GM19025 (cell line): ENCODE data around the gene IL3RA.
"Not testable (repeated sequence)": the region's sequence is repeated elsewhere in the genome, so short reads cannot be mapped to it uniquely, and the experiment has no call there.

Experiments
- ATAC-seq: cut with Tn5 transposase; IDR thresholded peaks from one replicate; pipeline ENCODE4 v1.9.1; 2021; ENCODE audit warnings: mild to moderate bottlenecking, low read depth, moderate library complexity; ENCODE audit not compliant: unreplicated experiment

The IL3RA gene

DNA sequence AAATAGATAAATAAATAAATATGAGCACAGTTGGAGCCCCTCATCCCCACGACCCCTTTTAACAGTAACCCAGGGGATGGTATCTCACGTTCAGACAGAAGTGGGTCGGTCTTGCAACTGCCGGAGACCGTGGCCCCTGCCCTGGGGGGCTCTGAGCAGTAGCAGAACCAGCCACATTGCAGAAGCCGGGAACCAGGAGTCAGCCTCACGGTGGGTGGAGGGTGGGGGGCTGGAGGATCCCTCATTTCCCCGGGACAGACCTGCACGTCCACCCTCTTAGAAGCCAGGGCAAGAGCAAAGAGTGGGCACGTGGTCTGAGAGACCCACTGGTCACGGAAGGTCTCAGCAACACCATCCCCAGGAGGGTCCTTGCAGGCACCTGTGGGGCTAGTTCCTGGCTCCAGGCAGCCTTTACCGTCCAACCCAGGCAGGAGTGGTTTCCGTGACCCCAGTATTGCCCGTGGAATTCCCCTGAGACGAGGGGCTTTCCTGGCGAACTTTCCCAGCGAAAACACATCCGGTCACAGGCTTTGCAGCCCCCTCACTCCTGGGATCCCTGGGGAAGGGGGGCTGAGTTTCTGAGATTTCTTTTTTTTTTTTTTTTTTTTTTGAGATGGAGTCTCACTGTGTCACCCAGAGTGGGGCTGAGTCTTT, 8.8 kb upstream of the IL3RA start:
- peak; percentile 45 for ATAC-seq

- ATAC-seq = no peak
Observed at GRCh38 chrX:1330605-1331004, 6.0 kb upstream of the IL3RA start.

- ATAC-seq = not testable (repeated sequence)
Observed at GRCh38 chrX:1332433-1332832, 4.2 kb upstream of the IL3RA start.

- ATAC-seq = no peak
Observed at GRCh38 chrX:1334854-1335253, 1.7 kb upstream of the IL3RA start.

GRCh38 chrX:1336948-1337779, 579 bp downstream of the IL3RA start:
- no peak for ATAC-seq

- no peak for ATAC-seq
Observed at GRCh38 chrX:1341545-1342184, 5.1 kb downstream of the IL3RA start.

DNA sequence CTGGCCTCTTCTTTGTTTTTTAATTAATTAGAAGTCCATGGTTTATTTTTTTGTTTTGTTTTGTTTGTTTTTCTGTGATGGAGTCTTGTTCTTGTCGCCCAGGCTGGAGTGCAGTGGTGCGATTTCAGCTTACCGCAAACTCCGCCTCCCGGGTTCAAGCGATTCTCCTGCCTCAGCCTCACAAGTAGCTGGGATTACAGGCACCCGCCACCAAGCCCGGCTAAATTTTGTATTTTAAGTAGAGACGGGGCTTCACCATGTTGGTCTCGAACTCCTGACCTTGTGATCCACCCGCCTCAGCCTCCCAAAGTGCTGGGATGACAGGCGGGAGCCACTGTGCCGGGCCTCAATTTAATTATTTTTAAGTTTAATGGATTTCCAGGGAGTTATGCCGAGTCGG, 13.0 kb downstream of the IL3RA start:
- not testable (repeated sequence) for ATAC-seq

- ATAC-seq = no peak
Observed at GRCh38 chrX:1351981-1352714, 15.6 kb downstream of the IL3RA start.

- no peak for ATAC-seq
Observed at GRCh38 chrX:1354036-1355019, 17.7 kb downstream of the IL3RA start.

DNA sequence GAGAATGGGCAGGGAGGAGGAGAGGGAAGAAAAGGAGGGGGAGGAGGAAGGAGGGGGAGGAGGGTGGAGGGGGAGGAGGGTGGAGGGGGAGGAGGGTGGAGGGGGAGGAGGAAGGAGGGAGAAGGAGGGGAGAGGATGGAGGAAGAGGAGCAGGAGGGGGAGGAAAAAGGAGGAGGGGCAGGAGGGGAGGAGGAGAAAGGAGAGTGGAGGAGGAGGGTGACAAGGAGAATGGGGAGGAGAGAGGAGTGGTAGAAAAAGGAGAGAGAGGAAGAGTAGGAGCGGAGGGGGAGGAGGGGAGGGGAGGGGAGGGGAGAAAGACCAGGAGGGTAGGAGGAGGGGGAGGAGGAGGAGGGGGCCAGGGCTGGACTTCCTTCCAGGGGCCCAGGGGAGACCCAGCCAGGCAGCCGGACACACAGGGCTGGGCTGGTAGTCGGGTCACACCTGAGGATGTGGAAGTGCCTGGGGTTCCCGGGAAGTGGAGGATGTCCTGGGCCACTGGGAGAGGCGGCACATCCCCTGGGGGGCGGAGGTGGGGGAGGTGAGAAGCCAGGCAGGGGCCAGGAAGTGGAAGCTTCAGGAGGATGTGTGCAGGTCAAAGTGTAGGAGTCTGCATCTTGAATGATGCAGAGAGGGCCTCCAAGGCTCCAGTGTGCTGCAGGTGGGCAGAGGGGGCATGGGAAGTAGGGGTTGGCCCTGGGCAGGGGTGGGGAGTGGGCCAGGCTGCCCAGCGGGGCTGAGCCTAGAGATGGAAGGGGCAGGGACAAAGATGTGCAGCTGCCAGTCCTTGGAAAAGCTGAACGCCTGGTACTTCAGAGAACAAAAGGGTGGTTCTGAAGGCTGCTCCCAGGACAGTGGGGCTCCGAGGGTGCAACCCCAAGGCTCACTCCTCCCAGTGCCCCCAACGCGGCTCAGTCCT, 18.8 kb downstream of the IL3RA start:
- no peak for ATAC-seq

DNA sequence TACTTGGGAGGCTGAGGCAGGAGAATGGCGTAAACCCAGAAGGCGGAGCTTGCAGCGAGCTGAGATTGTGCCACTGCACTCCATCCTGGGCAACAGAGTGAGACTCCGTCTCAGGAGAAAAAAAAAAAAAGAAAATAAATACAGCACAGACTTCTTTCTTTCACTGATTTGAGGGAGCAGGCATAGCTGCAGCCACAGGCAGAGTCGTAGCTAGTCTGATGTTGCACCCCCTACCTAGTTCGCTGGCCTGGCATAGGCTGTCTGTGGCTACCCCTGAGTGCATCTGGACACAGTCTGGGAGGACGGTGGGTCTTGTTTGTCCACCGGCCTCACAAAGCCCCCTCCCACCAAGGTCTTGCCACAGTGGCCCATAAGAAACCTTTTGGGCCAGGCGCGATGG, 21.4 kb downstream of the IL3RA start:
- ATAC-seq = no peak

DNA sequence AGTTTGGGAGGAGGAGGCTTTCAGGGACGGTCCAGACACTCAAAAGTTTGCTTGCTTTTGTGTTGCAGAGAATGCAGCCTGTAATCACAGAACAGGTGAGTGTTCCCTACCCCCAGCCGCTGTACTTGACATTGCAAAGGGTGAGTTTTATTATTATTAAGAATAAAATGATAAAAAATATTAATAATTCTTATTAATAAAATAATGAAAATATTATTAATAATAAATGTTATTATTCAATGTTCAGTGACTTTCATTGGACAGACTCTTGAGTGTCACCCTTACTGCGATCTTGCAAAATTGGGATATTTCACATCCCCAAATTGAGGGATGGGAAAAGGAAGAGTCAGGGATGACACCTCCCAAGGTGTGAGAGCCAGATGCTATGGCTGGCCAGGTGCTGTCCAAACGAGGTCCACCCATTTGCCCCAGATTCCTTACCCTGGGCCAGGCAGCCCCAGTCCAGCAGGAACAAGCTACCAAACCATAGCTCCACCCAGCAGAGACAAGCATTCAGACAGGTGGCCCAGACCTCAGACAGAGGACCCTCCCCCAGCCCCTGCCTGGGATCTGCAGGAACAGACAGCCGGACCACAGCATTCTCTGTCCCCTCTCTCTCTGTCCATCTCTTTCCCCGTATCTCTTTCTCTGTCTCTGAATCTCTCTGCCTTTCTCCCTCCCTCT, 22.4 kb downstream of the IL3RA start:
- ATAC-seq = no peak

DNA sequence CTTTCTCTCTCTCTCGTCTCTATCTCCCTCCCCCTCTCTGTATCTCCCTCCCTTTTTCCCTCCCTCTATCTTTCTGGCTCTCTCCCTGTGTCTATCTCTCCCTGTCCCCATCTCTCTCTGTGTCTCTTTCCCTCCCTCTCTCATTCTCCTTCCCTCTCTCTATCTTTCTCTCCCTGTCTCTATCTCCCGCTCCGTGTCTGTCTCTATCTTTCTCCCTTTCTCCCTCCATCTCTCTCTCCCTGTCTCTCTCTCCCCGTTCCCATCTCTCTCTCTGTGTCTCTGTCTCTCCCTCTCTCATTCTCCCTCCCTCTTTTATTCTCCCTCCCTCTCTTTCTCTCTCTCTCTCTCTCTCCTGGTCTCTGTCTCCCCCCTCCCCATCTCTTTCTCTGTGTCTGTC, 22.9 kb downstream of the IL3RA start:
- no peak for ATAC-seq

DNA sequence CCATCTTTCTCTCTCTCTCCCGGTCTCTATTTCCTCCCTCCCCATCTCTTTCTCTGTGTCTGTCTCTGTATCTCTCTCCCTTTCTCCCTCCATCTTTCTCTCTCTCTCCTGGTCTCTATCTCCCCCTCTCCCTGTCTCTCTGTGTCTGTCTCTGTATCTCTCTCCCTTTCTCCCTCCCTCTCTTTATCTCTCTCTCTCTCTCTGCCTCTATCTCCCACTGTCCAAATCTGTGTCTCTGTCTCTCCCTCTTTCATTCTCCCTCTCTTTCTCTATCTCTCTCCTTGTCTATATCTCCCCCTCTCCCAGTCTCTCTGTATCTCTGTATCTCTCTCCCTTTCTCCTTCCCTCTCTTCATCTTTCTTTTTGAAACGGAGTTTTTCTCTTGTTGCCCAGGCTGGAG, 23.6 kb downstream of the IL3RA start:
- ATAC-seq = no peak

DNA sequence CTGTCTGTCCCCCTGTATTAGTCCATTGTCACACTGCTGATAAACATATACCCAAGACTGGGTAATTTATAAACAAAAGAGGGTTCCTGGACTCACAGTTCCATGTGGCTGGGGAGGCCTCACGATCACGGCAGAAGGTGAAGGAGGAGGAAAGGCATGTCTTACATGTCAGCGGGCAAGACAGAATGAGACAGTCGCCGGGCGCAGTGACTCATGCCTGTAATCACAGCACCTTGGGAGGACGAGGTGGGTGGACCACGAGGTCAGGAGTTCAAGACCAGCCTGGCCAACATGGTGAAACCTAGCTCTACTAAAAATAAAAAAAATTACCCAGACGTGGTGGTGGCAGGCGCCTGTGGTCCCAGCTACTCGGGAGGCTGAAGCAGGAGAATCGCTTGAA, 24.7 kb downstream of the IL3RA start:
- ATAC-seq = no peak

- no peak for ATAC-seq
Observed at GRCh38 chrX:1361910-1362309, 25.3 kb downstream of the IL3RA start.

DNA sequence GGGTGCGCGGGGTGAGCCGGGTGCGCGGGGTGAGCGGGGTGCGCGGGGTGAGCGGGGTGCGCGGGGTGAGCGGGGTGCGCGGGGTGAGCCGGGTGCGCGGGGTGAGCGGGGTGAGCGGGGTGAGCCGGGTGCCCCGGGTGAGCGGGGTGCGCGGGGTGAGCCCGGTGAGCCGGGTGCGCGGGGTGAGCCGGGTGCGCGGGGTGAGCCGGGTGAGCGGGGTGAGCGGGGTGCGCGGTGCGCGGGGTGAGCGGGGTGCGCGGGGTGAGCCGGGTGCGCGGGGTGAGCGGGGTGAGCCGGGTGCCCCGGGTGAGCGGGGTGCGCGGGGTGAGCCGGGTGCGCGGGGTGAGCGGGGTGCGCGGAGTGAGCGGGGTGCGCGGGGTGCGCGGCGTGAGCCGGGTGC, 29.8 kb downstream of the IL3RA start:
- not testable (repeated sequence) for ATAC-seq

DNA sequence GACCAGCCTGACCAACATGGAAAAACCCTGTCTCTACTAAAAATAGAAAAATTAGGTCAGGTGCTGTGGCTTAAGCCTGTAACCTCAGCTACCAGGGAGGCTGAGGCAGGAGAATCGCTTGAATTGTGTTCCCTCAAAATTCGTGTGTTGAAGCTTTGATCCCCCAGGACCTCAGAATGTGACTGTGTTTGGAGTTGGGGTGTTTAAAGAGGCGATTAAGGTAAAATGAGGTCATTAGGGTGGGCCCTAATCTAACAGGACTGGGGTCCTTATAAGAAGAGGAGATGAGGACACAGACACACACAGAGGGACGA, 31.8 kb downstream of the IL3RA start:
- no peak for ATAC-seq
